ENCODE measurements around the gene PMPCA.

Gene PMPCA

DNA sequence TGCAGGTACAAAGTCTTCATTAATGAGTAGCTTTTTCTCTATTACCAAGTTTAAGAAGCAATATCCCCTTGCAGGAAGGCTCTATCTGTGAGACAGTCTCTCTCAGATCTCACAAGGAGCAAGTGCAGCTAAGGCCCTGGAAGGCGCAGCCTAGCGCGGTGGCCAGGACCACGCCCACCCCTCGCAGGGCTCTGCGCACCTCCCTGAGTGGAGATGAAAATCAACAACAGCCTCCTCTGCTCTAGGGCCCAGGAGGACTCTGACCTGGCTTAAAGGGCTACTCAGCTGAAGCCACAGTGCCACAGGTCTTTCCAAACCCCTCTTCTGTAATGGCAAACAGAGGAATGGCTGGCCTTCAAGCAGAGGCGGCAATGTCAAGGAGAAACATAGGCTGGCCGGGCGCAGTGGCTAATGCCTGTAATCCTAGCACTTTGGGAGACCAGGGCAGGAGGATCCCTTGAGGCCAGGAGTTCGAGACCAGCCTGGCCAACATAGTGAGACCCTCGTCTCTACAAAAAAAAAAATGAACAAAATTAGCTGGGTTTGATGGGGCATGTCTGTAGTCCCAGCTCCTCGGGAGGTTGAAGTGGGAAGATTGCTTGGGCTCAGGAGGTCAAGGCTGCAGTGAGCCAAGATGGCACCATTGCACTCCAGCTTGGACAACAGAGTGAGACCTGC lies 60.5 kb downstream of the PMPCA start:
- WGBS: 98% methylated on average over 12 of the region's 12 CpGs
- Histone ChIP-seq H3K4ac (ENCODE audit: low read depth in 1 of 2, low read length in 2 of 2) (no peak overlapping the region), H2BK12ac (ENCODE audit: low read length in 2 of 2) (no peak overlapping the region), H2BK15ac (ENCODE audit: low read depth, poor library complexity, severe bottlenecking) (no peak overlapping the region), H3K23ac (ENCODE audit: low read length in 2 of 2) (no peak overlapping the region), H3K4me1 (ENCODE audit: control insufficient read depth, insufficient read depth, low read depth, low read length) (peaks cover 6% of the 10 kb centered on the region), H3K14ac (ENCODE audit: low read length in 2 of 2) (no peak overlapping the region), H3K4me2 (ENCODE audit: low read length, poor library complexity, severe bottlenecking) (no peak overlapping the region), H4K91ac (ENCODE audit: low read length) (no peak overlapping the region), H3K18ac (ENCODE audit: low read depth in 1 of 2, low read length in 2 of 2) (no peak overlapping the region), H3K27me3 (ENCODE audit: control insufficient read depth in 1 of 2, insufficient read depth in 1 of 2, low read length in 2 of 2) (no peaks in the 10 kb centered on the region), H3K79me1 (replicated peaks; ENCODE audit: low read length, poor library complexity, severe bottlenecking) (peaks cover 56% of the 10 kb centered on the region), H4K8ac (ENCODE audit: low read length) (no peak overlapping the region), H3K27ac (ENCODE audit: low read length, poor library complexity, severe bottlenecking) (no peak overlapping the region), H2BK5ac (ENCODE audit: low read depth, low read length, poor library complexity, severe bottlenecking) (no peak overlapping the region), H2AK5ac (ENCODE audit: low read length, severe bottlenecking) (no peak overlapping the region), H3K9ac (ENCODE audit: low read length) (no peak overlapping the region), H2AFZ (ENCODE audit: low read depth, low read length) (no peak overlapping the region), H3K36me3 (ENCODE audit: control insufficient read depth in 1 of 2, insufficient read depth in 2 of 2, low read depth in 1 of 2, low read length in 2 of 2) (peaks cover 87 to 100% of the 10 kb centered on the region in 2 experiments), H2BK120ac (ENCODE audit: low read depth, low read length) (no peak overlapping the region), H3K9me3 (ENCODE audit: control insufficient read depth, low read length) (no peaks in the 10 kb centered on the region), H3K4me3 (ENCODE audit: insufficient read depth in 1 of 2, low read depth in 1 of 2, low read length in 2 of 2) (no peak overlapping the region)
- no peak for DNase-seq

DNA sequence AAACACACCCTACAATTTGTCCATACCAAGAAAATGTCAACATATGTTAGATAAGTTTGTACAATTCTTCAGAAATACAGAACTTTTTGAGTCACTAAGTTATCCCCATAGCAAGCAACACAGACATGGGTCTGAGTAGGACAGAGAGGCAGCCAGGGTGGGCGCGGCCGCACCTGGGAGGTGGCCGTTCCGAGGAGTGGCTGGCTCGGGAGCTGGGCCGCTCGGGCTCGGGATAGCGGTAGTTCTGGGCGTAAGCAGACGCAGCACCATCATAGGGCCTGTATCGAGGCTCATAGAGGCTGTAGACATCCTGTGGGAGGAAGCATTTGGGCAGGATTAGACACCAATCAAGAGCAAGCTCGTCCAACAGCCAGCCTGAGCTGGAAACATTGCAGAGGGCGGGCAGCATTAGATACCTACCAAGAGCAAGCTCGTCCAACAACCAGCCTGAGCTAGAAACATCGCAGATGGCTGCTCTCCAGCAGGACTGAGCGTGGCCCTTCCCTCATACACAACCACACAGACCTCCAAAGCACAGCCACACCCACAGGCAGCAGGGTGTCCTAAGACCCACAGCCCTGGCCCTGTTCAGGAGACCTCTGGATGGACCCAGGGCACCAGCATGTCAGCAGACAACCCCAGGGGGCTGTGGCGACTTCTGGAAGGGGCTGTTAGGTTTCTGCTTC lies 61.5 kb downstream of the PMPCA start:
- H2AK5ac ChIP-seq (ENCODE audit: low read length, severe bottlenecking): no peak overlapping the region
- no peak overlapping the region for H3K27ac ChIP-seq (ENCODE audit: low read length, poor library complexity, severe bottlenecking)
- H4K91ac ChIP-seq (ENCODE audit: low read length): no peak overlapping the region
- H2BK120ac ChIP-seq (ENCODE audit: low read depth, low read length): no peak overlapping the region
- no peak overlapping the region for H3K4ac ChIP-seq (ENCODE audit: low read depth in 1 of 2, low read length in 2 of 2)
- H4K8ac ChIP-seq (ENCODE audit: low read length): no peak overlapping the region
- no peak overlapping the region for H3K23ac ChIP-seq (ENCODE audit: low read length in 2 of 2)
- H3K18ac ChIP-seq (ENCODE audit: low read depth in 1 of 2, low read length in 2 of 2): no peak overlapping the region
- H2AFZ ChIP-seq (ENCODE audit: low read depth, low read length): no peak overlapping the region
- no peak overlapping the region for H2BK15ac ChIP-seq (ENCODE audit: low read depth, poor library complexity, severe bottlenecking)
- no peak overlapping the region for H2BK5ac ChIP-seq (ENCODE audit: low read depth, low read length, poor library complexity, severe bottlenecking)
- no peak overlapping the region for H2BK12ac ChIP-seq (ENCODE audit: low read length in 2 of 2)
- peaks cover 87 to 100% of the 10 kb centered on the region in 2 experiments for H3K36me3 ChIP-seq (ENCODE audit: control insufficient read depth in 1 of 2, insufficient read depth in 2 of 2, low read depth in 1 of 2, low read length in 2 of 2)
- H3K4me3 ChIP-seq (ENCODE audit: insufficient read depth in 1 of 2, low read depth in 1 of 2, low read length in 2 of 2): no peak overlapping the region
- no peak overlapping the region for H3K4me2 ChIP-seq (ENCODE audit: low read length, poor library complexity, severe bottlenecking)
- H3K79me1 ChIP-seq (replicated peaks; ENCODE audit: low read length, poor library complexity, severe bottlenecking): peaks cover 58% of the 10 kb centered on the region
- H3K9ac ChIP-seq (ENCODE audit: low read length): no peak overlapping the region
- H3K27me3 ChIP-seq (ENCODE audit: control insufficient read depth in 1 of 2, insufficient read depth in 1 of 2, low read length in 2 of 2): no peaks in the 10 kb centered on the region
- no peak overlapping the region for H3K14ac ChIP-seq (ENCODE audit: low read length in 2 of 2)
- no peaks in the 10 kb centered on the region for H3K9me3 ChIP-seq (ENCODE audit: control insufficient read depth, low read length)
- peaks cover 4% of the 10 kb centered on the region for H3K4me1 ChIP-seq (ENCODE audit: control insufficient read depth, insufficient read depth, low read depth, low read length)
- no peak for DNase-seq
- WGBS: 96% methylated on average over 19 of the region's 19 CpGs

DNA sequence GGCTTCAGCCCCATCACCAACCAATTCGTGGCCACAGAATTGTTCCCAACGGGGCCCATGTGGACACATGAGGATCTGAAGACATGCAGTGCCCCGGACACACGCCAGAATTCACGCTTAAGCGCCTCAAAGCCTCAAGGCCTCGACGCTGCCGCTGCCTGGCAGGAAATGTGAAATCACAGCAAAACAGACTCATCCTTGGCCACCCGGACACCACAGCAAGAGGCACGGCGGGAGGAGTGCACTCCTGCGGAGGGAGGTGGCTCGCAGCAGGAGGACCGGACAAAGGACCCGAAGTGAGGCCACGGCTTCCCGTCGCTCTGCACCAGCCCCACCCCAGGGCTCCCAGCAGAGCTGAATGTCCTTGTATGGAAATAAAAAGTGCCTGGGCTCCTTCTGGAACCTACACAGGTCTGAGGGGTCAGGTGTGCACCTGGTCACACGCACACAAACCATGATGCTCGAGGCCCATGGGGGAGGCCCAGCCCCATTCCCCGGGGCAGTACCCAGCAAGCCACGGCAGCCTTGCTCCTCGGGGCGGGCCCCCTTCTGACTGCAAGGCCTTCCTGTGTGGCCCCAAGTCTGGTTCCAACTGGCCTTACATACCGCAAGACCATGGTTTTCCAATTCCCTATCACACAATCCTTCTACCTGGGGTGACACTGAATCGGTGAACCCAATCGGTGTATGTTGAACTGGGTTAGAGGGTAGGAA lies 62.3 kb downstream of the PMPCA start:
- Histone ChIP-seq H2BK12ac (ENCODE audit: low read length in 2 of 2) (no peak overlapping the region), H3K9ac (ENCODE audit: low read length) (no peak overlapping the region), H3K23ac (ENCODE audit: low read length in 2 of 2) (no peak overlapping the region), H3K4me2 (ENCODE audit: low read length, poor library complexity, severe bottlenecking) (no peak overlapping the region), H3K4me3 (ENCODE audit: insufficient read depth in 1 of 2, low read depth in 1 of 2, low read length in 2 of 2) (no peak overlapping the region), H4K8ac (ENCODE audit: low read length) (peak overlapping the region; percentile 30), H3K4me1 (ENCODE audit: control insufficient read depth, insufficient read depth, low read depth, low read length) (peaks cover 2% of the 10 kb centered on the region), H3K27ac (ENCODE audit: low read length, poor library complexity, severe bottlenecking) (no peak overlapping the region), H4K91ac (ENCODE audit: low read length) (no peak overlapping the region), H2BK120ac (ENCODE audit: low read depth, low read length) (no peak overlapping the region), H2BK5ac (ENCODE audit: low read depth, low read length, poor library complexity, severe bottlenecking) (no peak overlapping the region), H3K36me3 (ENCODE audit: control insufficient read depth in 1 of 2, insufficient read depth in 2 of 2, low read depth in 1 of 2, low read length in 2 of 2) (peaks cover 93 to 99% of the 10 kb centered on the region in 2 experiments), H3K79me1 (replicated peaks; ENCODE audit: low read length, poor library complexity, severe bottlenecking) (peaks cover 60% of the 10 kb centered on the region), H2AFZ (ENCODE audit: low read depth, low read length) (no peak overlapping the region), H3K18ac (ENCODE audit: low read depth in 1 of 2, low read length in 2 of 2) (no peak overlapping the region), H3K4ac (ENCODE audit: low read depth in 1 of 2, low read length in 2 of 2) (no peak overlapping the region), H3K9me3 (ENCODE audit: control insufficient read depth, low read length) (no peaks in the 10 kb centered on the region), H3K27me3 (ENCODE audit: control insufficient read depth in 1 of 2, insufficient read depth in 1 of 2, low read length in 2 of 2) (no peaks in the 10 kb centered on the region), H2BK15ac (ENCODE audit: low read depth, poor library complexity, severe bottlenecking) (no peak overlapping the region), H2AK5ac (ENCODE audit: low read length, severe bottlenecking) (no peak overlapping the region), H3K14ac (ENCODE audit: low read length in 2 of 2) (no peak overlapping the region)
- 97% methylated on average over 27 of the region's 28 CpGs for WGBS
- no peak for DNase-seq

DNA sequence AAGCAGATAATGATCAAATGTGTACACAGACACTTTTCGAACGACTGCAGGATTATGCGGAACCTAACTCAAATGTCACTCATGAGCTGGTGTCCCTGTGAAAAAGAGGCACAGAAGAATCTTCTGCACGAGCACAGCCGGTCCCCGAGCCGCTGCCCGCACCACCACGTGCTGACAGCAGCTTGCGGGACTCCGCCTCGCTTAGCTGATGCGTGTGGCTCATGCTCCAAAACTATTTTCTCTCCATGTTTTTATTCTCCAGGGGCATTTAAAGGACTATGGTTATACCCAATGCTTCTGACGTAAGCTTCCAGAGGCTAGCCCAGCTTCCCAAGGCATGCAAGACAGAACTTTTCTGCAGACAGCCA lies 62.9 kb downstream of the PMPCA start:
- peaks cover 96 to 99% of the 10 kb centered on the region in 2 experiments for H3K36me3 ChIP-seq (ENCODE audit: control insufficient read depth in 1 of 2, insufficient read depth in 2 of 2, low read depth in 1 of 2, low read length in 2 of 2)
- H3K9me3 ChIP-seq (ENCODE audit: control insufficient read depth, low read length): no peaks in the 10 kb centered on the region
- H2AK5ac ChIP-seq (ENCODE audit: low read length, severe bottlenecking): no peak overlapping the region
- no peak overlapping the region for H3K27ac ChIP-seq (ENCODE audit: low read length, poor library complexity, severe bottlenecking)
- H3K4me1 ChIP-seq (ENCODE audit: control insufficient read depth, insufficient read depth, low read depth, low read length): peaks cover 2% of the 10 kb centered on the region
- H3K14ac ChIP-seq (ENCODE audit: low read length in 2 of 2): no peak overlapping the region
- H2BK12ac ChIP-seq (ENCODE audit: low read length in 2 of 2): no peak overlapping the region
- no peak overlapping the region for H3K4me3 ChIP-seq (ENCODE audit: insufficient read depth in 1 of 2, low read depth in 1 of 2, low read length in 2 of 2)
- no peak overlapping the region for H2BK5ac ChIP-seq (ENCODE audit: low read depth, low read length, poor library complexity, severe bottlenecking)
- no peak for DNase-seq
- WGBS: 98% methylated on average over 14 of the region's 14 CpGs
- H3K79me1 ChIP-seq (replicated peaks; ENCODE audit: low read length, poor library complexity, severe bottlenecking): peaks cover 59% of the 10 kb centered on the region
- no peak overlapping the region for H4K8ac ChIP-seq (ENCODE audit: low read length)
- no peak overlapping the region for H2AFZ ChIP-seq (ENCODE audit: low read depth, low read length)
- H3K4me2 ChIP-seq (ENCODE audit: low read length, poor library complexity, severe bottlenecking): no peak overlapping the region
- H3K9ac ChIP-seq (ENCODE audit: low read length): no peak overlapping the region
- H4K91ac ChIP-seq (ENCODE audit: low read length): no peak overlapping the region
- H2BK120ac ChIP-seq (ENCODE audit: low read depth, low read length): no peak overlapping the region
- H3K23ac ChIP-seq (ENCODE audit: low read length in 2 of 2): no peak overlapping the region
- H3K4ac ChIP-seq (ENCODE audit: low read depth in 1 of 2, low read length in 2 of 2): no peak overlapping the region
- no peak overlapping the region for H3K18ac ChIP-seq (ENCODE audit: low read depth in 1 of 2, low read length in 2 of 2)
- H3K27me3 ChIP-seq (ENCODE audit: control insufficient read depth in 1 of 2, insufficient read depth in 1 of 2, low read length in 2 of 2): no peaks in the 10 kb centered on the region
- no peak overlapping the region for H2BK15ac ChIP-seq (ENCODE audit: low read depth, poor library complexity, severe bottlenecking)
